ENCODE data around the gene ZMAT5.

Gene ZMAT5

GRCh38 chr22:29703569-29704195 is 63.1 kb downstream of the ZMAT5 start:
- TF ChIP-seq JUND (IDR thresholded peaks at IDR 0.05; ENCODE audit: low read depth) = no peak
- DNase-seq (ENCODE audit: low read depth in 1 of 2, low spot score in 1 of 2) = no peak
- in situ Hi-C loops (cut with HindIII; ENCODE audit: low pct_unique_long_range_greater_than_20kb, low sequenced_read_pairs) = no loop called here

GRCh38 chr22:29702931-29703501 is 63.8 kb downstream of the ZMAT5 start:
- no peak for DNase-seq (ENCODE audit: low read depth in 1 of 2, low spot score in 1 of 2)
- TF ChIP-seq JUND (IDR thresholded peaks at IDR 0.05; ENCODE audit: low read depth) = no peak
- in situ Hi-C loops (cut with HindIII; ENCODE audit: low pct_unique_long_range_greater_than_20kb, low sequenced_read_pairs) = no loop called here

DNA sequence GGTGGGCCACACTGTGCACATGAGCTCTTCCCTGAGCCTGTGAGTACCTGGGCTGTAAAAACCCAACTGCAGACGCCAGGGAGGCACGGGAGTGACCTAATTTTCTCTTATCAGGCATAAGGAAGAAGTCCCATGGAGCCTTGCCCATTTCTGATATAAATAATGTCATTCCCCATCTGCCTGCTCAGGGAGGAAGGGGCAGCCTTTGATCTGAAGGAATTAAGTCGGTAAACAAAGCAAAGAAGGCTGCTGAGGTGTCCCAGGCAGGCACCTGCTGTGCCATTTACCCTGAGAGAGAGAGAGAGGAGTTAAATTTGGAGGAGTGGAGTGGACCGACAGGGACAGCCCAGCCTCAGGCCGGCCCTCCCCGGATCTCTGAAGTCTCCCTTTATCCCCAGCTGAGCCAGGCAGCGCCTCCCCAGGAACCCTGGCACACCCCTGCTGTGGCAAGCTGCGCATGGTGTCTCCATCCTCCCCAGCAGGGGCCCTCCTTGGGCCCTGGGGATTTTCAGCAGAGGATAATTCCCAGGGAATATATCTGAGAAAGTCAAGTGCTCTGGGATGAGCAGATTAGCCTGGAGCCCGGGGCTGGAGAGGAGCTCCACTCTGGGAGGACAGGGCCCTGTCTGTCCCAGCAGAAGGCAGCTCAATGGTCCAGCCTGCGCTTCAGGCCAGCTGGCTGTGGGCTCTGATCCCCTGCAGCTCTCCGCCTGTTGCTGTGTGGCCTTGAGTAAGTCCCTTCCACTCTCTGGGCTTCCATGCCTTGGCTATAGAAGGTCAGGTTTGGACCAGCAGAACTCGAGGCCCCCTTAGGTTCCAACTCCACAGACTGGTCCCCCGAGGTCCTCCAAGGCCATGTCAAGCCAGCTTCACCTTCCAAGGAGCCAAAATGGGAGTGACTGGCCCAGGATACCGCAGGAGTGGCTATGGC is 64.5 kb downstream of the ZMAT5 start:
- no peak for DNase-seq (ENCODE audit: low read depth in 1 of 2, low spot score in 1 of 2)
- TF ChIP-seq JUND (IDR thresholded peaks at IDR 0.05; ENCODE audit: low read depth) = no peak
- in situ Hi-C loops (cut with HindIII; ENCODE audit: low pct_unique_long_range_greater_than_20kb, low sequenced_read_pairs) = no loop called here

GRCh38 chr22:29701155-29701999 is 65.4 kb downstream of the ZMAT5 start:
- DNase-seq (ENCODE audit: low read depth in 1 of 2, low spot score in 1 of 2) = peak in 1 of 2 experiments; percentile 56

DNA sequence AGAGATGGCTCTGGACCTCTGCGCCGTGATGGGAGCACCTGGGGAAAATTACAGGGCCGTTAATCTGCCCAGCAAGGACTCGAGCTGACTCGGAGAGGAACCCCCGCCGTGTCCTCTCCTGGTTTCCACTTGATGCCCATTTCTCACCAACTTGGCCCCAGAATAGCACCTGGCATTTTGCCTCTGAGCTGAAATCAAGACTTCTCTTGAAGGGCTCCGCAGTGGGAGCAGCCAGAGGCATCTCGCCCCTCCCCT is 66.0 kb downstream of the ZMAT5 start:
- in situ Hi-C loops (cut with HindIII; ENCODE audit: low pct_unique_long_range_greater_than_20kb, low sequenced_read_pairs) = no loop called here
- no peak for DNase-seq (ENCODE audit: low read depth in 1 of 2, low spot score in 1 of 2)
- TF ChIP-seq JUND (IDR thresholded peaks at IDR 0.05; ENCODE audit: low read depth) = no peak

More at GRCh38 chr22:29701155-29701999, 65.4 kb downstream of the ZMAT5 start:
- in situ Hi-C loops (cut with HindIII; ENCODE audit: low pct_unique_long_range_greater_than_20kb, low sequenced_read_pairs) = no loop called here
- no peak for TF ChIP-seq JUND (IDR thresholded peaks at IDR 0.05; ENCODE audit: low read depth)

DNA sequence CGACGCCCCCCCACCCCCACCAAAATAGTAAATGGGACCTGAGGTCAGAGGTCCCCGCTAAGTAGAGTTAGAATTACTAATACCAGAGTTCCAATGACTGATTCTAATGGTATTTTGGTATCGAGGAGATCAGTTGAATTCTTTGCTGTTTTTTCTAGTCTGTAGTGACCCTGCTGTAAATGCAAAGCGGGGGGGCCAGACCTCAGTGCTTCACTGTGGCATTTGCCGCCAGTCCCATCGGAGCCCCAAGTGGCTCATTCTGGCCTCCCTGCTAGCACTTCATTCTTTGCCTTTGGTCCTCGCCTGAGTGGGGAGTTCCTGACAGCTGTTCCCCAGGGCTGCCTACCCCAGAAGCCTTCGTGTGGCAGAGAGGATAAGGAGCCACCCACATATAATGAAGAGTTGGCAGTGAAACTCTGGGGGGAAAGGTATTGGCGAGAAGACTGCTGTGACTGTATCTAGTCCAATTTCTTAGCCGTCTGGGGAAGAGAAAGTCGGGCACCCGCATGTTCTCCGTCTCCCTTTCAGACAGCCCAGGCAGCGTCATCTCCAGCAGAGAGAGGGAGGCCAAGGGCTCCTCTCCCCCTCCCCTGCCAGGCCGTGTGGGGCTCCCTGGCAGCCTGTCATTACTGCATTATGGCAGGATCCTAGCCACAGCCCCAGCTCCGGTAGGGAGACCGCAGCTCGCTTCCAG is 66.5 kb downstream of the ZMAT5 start:
- in situ Hi-C loops (cut with HindIII; ENCODE audit: low pct_unique_long_range_greater_than_20kb, low sequenced_read_pairs) = no loop called here
- no peak for DNase-seq (ENCODE audit: low read depth in 1 of 2, low spot score in 1 of 2)
- no peak for TF ChIP-seq JUND (IDR thresholded peaks at IDR 0.05; ENCODE audit: low read depth)

DNA sequence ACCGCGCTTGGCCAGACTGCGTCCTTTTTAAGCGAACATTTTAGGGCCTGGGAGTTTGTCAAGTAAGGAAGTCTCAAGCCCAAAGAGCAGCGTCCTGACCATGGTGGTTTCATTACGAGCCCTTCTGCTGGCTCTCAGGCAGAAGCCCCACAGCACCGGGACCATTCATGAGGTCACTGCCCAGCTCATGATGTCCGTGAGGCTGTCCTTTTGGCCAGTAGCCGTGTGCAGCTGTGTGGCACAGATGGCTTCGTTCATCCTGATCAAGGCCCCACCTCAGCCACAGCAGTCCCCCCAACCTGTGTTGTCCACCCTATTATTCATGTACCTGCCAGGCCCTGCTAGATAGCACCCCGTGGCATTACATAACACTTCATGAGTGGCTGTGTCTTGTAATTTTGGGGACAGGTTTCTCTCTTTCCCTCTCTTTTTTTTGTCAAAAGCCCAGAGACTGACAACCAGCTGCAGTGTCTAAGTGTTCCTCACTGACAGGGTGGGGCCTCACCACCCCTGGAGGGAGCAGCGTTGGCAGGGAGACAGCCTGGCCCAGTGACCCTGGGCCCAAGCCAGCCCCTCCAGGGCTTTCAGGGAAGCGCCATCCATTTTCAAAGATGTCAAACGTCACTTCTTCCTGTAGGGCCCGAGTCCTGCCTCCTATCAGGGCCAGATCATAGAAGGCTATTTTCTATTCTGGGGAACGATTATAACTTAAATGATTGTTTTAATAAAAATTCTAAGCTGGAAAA is 68.8 kb downstream of the ZMAT5 start:
- DNase-seq (ENCODE audit: low read depth in 1 of 2, low spot score in 1 of 2) = no peak
- in situ Hi-C loops (cut with HindIII; ENCODE audit: low pct_unique_long_range_greater_than_20kb, low sequenced_read_pairs) = no loop called here
- no peak for TF ChIP-seq JUND (IDR thresholded peaks at IDR 0.05; ENCODE audit: low read depth)

- in situ Hi-C loops (cut with HindIII; ENCODE audit: low pct_unique_long_range_greater_than_20kb, low sequenced_read_pairs) = no loop called here
- no peak for TF ChIP-seq JUND (IDR thresholded peaks at IDR 0.05; ENCODE audit: low read depth)
- no peak for DNase-seq (ENCODE audit: low read depth in 1 of 2, low spot score in 1 of 2)
These were observed 71.5 kb downstream of the ZMAT5 start for GRCh38 chr22:29695129-29695926.

DNA sequence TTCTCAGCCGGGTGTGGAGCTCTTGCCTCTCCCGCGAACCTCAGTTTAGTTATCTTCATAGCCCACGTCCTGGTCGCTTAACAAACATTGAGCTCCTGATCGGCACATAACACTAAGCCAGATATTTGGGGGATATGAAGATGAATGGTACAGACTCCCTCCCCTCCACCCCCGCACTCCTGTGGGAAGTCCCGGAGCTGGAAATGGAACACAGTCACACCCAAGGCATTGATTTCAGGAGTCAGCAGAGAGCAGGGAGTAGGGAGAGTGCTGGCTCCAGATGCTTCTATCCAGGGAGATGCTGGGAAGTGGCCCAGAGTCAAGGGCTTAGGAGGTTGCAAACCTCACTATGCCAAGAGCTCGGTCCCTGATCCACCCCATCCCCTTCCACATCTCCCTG is 73.1 kb downstream of the ZMAT5 start:
- in situ Hi-C loops (cut with HindIII; ENCODE audit: low pct_unique_long_range_greater_than_20kb, low sequenced_read_pairs) = no loop called here

GRCh38 chr22:29693161-29693560 is 73.6 kb downstream of the ZMAT5 start:
- in situ Hi-C loops (cut with HindIII; ENCODE audit: low pct_unique_long_range_greater_than_20kb, low sequenced_read_pairs) = no loop called here
- DNase-seq (ENCODE audit: low read depth in 1 of 2, low spot score in 1 of 2) = no peak
- no peak for TF ChIP-seq JUND (IDR thresholded peaks at IDR 0.05; ENCODE audit: low read depth)

More for the DNA sequence above, 73.1 kb downstream of the ZMAT5 start:
- TF ChIP-seq JUND (IDR thresholded peaks at IDR 0.05; ENCODE audit: low read depth) = no peak
- no peak for DNase-seq (ENCODE audit: low read depth in 1 of 2, low spot score in 1 of 2)

GRCh38 chr22:29692327-29692640 is 74.5 kb downstream of the ZMAT5 start:
- in situ Hi-C loops (cut with HindIII; ENCODE audit: low pct_unique_long_range_greater_than_20kb, low sequenced_read_pairs) = no loop called here
- TF ChIP-seq JUND (IDR thresholded peaks at IDR 0.05; ENCODE audit: low read depth) = no peak
- DNase-seq (ENCODE audit: low read depth in 1 of 2, low spot score in 1 of 2) = no peak
